ENCODE data around the gene PABPN1. TPM values are rescaled to one million over a fixed set of nuclear protein-coding genes. Genes with fewer than 3 reads are reported as not detected.

Gene PABPN1
- total RNA-seq, 2 donors from 2014 or later, result 131 to 158 TPM

DNA sequence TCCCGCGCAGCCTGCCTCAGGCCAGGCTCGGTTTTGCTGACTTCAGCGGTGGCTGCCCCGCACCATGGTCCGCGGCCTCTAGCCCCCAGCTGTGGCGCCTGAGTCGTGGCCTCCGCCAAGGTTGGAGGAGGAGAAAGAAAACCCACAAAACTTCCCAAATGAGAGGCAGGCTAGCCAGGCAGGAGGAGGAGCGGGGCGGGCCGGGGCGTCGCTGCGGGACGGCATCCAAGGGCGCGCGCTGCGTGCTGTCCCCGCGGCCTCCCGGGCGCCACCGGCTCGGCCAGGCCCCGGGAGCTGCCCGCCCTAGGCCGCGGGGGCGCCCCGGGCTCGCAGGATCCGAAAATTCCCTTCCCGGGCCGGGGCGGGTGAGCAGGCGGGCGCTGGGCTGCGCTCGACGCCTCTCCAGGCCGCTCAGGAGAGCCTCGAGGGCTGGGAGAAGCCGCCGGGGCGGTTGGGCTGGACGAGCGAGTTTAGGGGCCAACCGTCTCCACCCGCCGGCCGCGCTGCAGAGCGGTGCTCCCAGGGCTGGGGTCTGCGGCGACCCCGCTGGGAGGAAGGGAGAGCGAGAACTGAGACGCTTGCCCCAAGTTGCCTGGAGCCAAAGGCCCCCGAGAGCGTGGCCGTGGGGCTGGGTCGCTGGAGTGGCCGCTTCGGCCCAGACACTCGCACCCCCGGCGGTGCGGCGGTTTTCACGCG lies 43.9 kb downstream of the PABPN1 start, which contains the start of gene EFS:
TSS of gene EFS (minus strand) at position 137 of the 696 bp plus-strand sequence. CDS start 147 bp downstream, outside the sequence.
- ATAC-seq, result peak; percentile 12
- DNase-seq, result no peak
- intact Hi-C loops (cut with DNase I, micrococcal nuclease), result no loop called here

DNA sequence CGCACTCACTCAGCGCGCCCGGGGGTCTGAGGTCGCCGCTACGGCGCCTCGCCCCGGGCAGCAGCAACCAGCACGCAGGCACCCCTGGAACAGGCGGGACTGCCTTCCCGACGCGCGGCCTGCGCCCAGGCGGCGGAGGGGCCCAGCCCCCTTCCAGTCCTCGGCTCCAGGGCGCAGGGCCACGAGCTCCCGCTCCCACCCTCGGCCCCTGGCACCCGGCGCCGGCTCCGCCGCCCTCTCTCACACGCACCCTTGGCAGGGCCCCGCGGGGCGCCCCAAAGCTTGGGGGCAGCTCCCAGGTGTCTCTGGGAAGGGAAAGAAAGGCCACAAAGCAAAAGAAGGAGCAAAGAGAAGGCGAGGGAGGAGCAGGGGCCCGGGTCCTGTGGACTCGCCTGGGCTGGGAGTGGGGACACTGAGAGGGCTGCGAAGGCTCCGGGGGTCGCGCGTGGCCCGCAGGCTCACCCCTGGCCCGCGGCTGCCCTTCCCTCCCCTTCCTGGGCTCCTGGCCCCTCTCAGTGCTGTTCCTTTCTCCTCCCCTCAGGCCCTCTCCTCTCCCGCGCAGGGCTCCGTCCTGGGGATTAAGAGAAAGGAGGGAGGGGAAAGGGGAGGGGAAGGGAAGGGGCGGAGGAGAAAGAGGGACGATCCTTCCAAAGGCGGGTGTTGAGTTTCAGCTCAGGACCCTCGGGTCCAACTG lies 44.6 kb downstream of the PABPN1 start:
- DNase-seq (peak in 1 of 2 donors; percentile 36), ATAC-seq (peak; percentile 28)
- intact Hi-C loops (cut with DNase I, micrococcal nuclease), result no loop called here

DNA sequence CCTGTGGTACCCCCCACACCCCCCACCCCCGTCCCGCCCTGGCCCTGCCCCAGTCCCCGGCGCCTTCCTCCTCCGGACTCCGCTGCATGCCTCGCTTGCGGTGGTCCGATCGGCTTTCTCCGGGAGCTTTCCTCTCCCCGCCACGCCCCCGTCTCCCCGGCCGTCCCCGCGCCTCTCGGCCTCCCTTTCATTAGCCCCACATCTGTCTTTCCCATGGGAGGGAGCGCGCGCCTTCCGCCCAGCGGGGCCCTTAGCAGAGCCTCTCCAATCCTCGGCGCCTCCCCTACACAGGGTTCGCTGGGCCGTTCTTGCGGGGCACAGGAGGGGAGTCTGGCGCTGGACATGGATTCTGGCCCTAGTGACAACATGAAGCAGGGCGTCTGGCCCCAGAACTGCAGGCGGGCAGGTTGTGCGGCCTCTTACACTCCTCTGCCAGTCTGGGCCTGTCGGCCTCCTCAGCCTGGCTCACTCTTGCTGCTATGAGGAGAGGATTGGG lies 45.2 kb downstream of the PABPN1 start:
- DNase-seq (peak; percentile 47 to 52), ATAC-seq (peak; percentile 21)
- intact Hi-C loops (cut with DNase I, micrococcal nuclease), result no loop called here

DNA sequence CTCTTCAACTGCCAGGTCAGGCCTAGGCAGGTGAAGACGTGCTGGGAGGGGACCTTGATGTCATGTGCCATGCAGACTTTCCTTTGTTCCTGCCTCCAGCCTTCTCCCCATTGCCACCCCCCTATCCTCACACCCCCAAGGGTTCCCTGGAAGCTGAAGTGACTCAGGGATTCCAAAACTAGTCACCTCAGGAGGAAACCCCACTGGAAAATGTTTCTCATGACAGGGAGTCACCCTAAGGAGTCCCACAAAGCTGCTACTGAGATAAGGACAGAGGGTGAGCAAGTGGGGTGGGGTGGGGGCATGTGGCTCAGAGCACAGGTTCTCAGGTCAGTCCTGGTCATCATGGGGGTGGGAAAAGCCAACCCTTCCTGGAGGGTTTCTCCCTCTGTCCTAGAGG lies 49.0 kb downstream of the PABPN1 start:
- intact Hi-C loops (cut with DNase I, micrococcal nuclease), result no loop called here
- no peak for ATAC-seq
- no peak for DNase-seq

DNA sequence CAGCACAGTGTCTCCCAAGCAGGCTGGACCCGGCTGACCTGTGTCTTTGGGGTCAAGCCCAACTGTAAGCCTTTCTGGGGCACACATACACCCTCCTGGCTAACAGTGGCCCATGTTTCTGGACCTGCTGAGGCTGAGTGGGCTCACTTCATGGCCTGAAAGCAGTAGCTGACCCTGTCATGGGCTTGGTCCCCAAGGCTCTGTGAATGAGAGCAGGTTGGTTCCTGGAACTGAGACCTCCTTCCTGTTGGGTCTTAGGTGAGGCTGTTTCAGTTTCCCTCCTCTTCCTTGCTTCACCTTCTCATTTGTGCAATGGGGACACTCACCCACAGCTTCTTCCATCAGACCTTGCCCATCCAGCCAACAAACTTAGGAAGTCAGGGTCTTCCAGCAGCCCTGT lies 50.6 kb downstream of the PABPN1 start:
- ATAC-seq, result no peak
- intact Hi-C loops (cut with DNase I, micrococcal nuclease), result no loop called here
- no peak for DNase-seq

DNA sequence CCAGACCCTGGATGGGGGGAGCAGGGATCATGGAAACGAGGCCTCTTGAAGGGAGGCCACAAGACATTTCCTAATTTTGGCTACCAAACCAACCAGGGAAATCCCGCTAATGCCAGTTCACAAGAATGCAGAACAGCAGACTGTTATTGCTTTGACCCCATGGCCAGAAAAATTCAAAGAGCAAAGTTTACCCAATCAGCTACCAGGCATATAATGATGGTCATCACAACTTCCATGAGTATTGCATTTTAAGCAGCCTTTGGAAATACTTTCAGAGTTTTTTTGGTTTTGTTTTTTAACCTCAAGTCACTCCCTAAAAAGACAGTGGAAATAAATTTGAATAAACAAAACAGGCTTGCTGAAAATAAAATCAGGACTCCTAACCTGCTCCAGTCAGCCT lies 51.3 kb downstream of the PABPN1 start, which contains the start of gene IL25:
TSS of gene IL25 (plus strand) at position 301 of the 400 bp plus-strand sequence.
- intact Hi-C loops (cut with DNase I, micrococcal nuclease), result no loop called here
- no peak for ATAC-seq
- no peak for DNase-seq

DNA sequence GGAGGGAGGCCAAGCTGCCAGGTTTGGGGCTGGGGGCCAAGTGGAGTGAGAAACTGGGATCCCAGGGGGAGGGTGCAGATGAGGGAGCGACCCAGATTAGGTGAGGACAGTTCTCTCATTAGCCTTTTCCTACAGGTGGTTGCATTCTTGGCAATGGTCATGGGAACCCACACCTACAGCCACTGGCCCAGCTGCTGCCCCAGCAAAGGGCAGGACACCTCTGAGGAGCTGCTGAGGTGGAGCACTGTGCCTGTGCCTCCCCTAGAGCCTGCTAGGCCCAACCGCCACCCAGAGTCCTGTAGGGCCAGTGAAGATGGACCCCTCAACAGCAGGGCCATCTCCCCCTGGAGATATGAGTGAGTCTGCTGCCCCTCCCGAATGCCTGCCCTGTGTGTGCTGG lies 51.8 kb downstream of the PABPN1 start:
- no peak for ATAC-seq
- intact Hi-C loops (cut with DNase I, micrococcal nuclease), result no loop called here
- no peak for DNase-seq

Other genes with a start within 250 kb of the PABPN1 start
- gene ACIN1, start 226.3 kb upstream of the PABPN1 start, total RNA-seq, result 100 to 1,000 TPM; 110 to 119 TPM
- 10 to 100 TPM; 47.0 to 53.8 TPM for gene C14orf119, start 226.0 kb upstream of the PABPN1 start, total RNA-seq
- not detected for gene CIROP, start 216.5 kb upstream of the PABPN1 start, total RNA-seq
- gene CEBPE, start 202.2 kb upstream of the PABPN1 start, total RNA-seq, result not detected
- gene SLC7A8, start 137.8 kb upstream of the PABPN1 start, total RNA-seq, result 10 to 100 TPM; 18.2 to 33.6 TPM
- not detected for gene RNF212B, start 83.5 kb upstream of the PABPN1 start, total RNA-seq
- gene HOMEZ, start 35.3 kb upstream of the PABPN1 start, total RNA-seq, result 10 to 100 TPM; 15.3 to 17.6 TPM
- 10 to 100 TPM; 10.8 to 11.2 TPM for gene PPP1R3E, start 18.6 kb upstream of the PABPN1 start, total RNA-seq
- 10 to 100 TPM; 34.7 to 40.2 TPM for gene BCL2L2, start 14.6 kb upstream of the PABPN1 start, total RNA-seq
- gene SLC22A17, start 31.4 kb downstream of the PABPN1 start, total RNA-seq, result 1 to 10 TPM; 2.7 to 8.0 TPM
- 1 to 10 TPM; 1.1 to 3.1 TPM for gene EFS, start 43.7 kb downstream of the PABPN1 start, total RNA-seq
- not detected for gene IL25, start 51.4 kb downstream of the PABPN1 start, total RNA-seq
- gene CMTM5, start 55.6 kb downstream of the PABPN1 start, total RNA-seq, result 1 to 10 TPM in 1 of 2 donors, not detected in 1; 1.6 TPM
- not detected for gene MYH6, start 86.8 kb downstream of the PABPN1 start, total RNA-seq
- gene MYH7, start 114.2 kb downstream of the PABPN1 start, total RNA-seq, result not detected
- gene NGDN, start 148.2 kb downstream of the PABPN1 start, total RNA-seq, result 10 to 100 TPM; 22.2 to 24.1 TPM
- 1 to 10 TPM in 1 of 2 donors, under 1 TPM in 1; 0.49 to 1.9 TPM for gene ZFHX2, start 230.3 kb downstream of the PABPN1 start, total RNA-seq
- gene THTPA, start 234.8 kb downstream of the PABPN1 start, total RNA-seq, result 10 to 100 TPM; 15.7 to 16.6 TPM
- gene AP1G2, start 246.3 kb downstream of the PABPN1 start, total RNA-seq, result 100 to 1,000 TPM; 159 to 174 TPM

All from left colon (tissue), 2 donors.